BJ (cell line): Measurements from ENCODE around the gene TNS3. TPM values are rescaled to one million over a fixed set of nuclear protein-coding genes. Genes with fewer than 3 reads are reported as not detected.

ENCODE experiments used
- CTCF ChIA-PET: fragments of 350-600 bp; formaldehyde crosslinking; extraction: SDS; loops from one replicate; lab custom pipeline; 2021; ENCODE audit warnings: antibody characterized with exemption, inconsistent platforms; lab: Yijun Ruan, JAX
- POLR2A ChIA-PET: fragments of 300-600 bp; sonication (Branson Sonifier 250); formaldehyde crosslinking; extraction: SDS; loops from one replicate; lab custom pipeline; 2021; ENCODE audit warnings: antibody characterized with exemption; lab: Charles Lee
- DNase-seq: peaks from one replicate; pipeline ENCODE4 v3.0.0-alpha.2; 2011; ENCODE audit warnings: low read depth
- H3K27me3 ChIP-seq: 2 replicates; pipeline ENCODE4 v1.6.0; 2011; ENCODE audit warnings: low read length; ENCODE audit not compliant: control insufficient read depth, insufficient read depth
- H3K36me3 ChIP-seq: 2 replicates; pipeline ENCODE4 v1.5.1; 2011; ENCODE audit warnings: low read length; ENCODE audit not compliant: control insufficient read depth, insufficient read depth
- H3K4me3 ChIP-seq: 2 replicates; pipeline ENCODE4 v1.5.1; 2011; ENCODE audit warnings: low read depth, mild to moderate bottlenecking, control low read depth, low read length
- CTCF ChIP-seq: IDR thresholded peaks from 2 replicates; pipeline ENCODE4 v1.5.1; 2011; ENCODE audit warnings: low read depth, mild to moderate bottlenecking, control low read depth, inconsistent platforms, low read length, moderate library complexity; ENCODE audit not compliant: insufficient read depth
- polyA plus RNA-seq: library from polyadenylated mRNA; depleted of rRNA; stranded (reverse); fragments of >200 nt; gene quantifications from 2 replicates; pipeline ENCODE4 v1.2.3, GENCODE V29; 2011

TNS3 gene
- polyA plus RNA-seq, 1 experiment = 126 TPM

- Histone ChIP-seq H3K4me3 (no peak overlapping the region), H3K27me3 (no peaks in the 10 kb centered on the region), H3K36me3 (peaks cover 25% of the 10 kb centered on the region)
- ChIA-PET CTCF (interaction anchor here (0.6 to 1.8 kb wide), 4 partner anchors 11 to 465 kb away, joined by 3 to 6 read pairs (median 4); no protein-coding TSS in a partner anchor), POLR2A (interaction anchor here (0.7 kb wide), 1 partner anchor 53 kb away, joined by 3 read pairs; no protein-coding TSS in a partner anchor)
- no peak for DNase-seq
- TF ChIP-seq CTCF = no peak
Measured at GRCh38 chr7:47432671-47433563, 149.0 kb downstream of the TNS3 start.

- ChIA-PET CTCF (no interaction called here), POLR2A (no interaction called here)
- Histone ChIP-seq H3K27me3 (no peaks in the 10 kb centered on the region), H3K4me3 (no peak overlapping the region), H3K36me3 (peaks cover 29% of the 10 kb centered on the region)
- no peak for TF ChIP-seq CTCF
- DNase-seq = no peak
Measured at GRCh38 chr7:47430422-47430821, 151.5 kb downstream of the TNS3 start.

GRCh38 chr7:47428768-47429472 lies 153.0 kb downstream of the TNS3 start:
- no peak for DNase-seq
- Histone ChIP-seq H3K4me3 (no peak overlapping the region), H3K27me3 (no peaks in the 10 kb centered on the region), H3K36me3 (peaks cover 27% of the 10 kb centered on the region)
- ChIA-PET CTCF (interaction anchor here (1.5 to 1.9 kb wide), 2 partner anchors 11 to 390 kb away, joined by 3 to 5 read pairs; no protein-coding TSS in a partner anchor), POLR2A (no interaction called here)
- no peak for TF ChIP-seq CTCF

GRCh38 chr7:47428052-47428767 lies 153.7 kb downstream of the TNS3 start:
- Histone ChIP-seq H3K27me3 (no peaks in the 10 kb centered on the region), H3K36me3 (peaks cover 31% of the 10 kb centered on the region), H3K4me3 (no peak overlapping the region)
- TF ChIP-seq CTCF = no peak
- no peak for DNase-seq
- CTCF ChIA-PET = interaction anchor here (1.5 to 1.9 kb wide), 2 partner anchors 11 to 391 kb away, joined by 3 to 5 read pairs; no protein-coding TSS in a partner anchor
- POLR2A ChIA-PET = no interaction called here
